ENCODE data around the gene RPL36.

DNA sequence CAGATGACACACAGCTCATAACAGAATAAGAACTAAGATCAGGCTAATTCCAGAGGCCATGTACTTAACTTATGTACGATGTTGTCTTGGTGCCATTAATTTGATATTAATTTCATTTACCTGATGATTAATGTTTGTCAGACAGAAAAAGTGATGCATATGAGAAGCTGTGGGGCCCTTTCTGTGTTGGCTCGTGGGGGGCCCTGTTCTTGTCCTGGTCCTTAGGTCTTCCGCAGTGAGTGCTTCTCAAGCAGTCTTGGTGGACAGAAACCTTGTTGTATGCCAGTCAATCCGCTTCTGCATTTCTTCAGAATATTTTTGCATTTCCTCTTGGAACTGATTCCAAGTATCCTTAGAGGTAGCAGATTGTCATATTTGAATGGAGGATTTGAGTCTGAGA lies 47.0 kb upstream of the RPL36 start:
- TF ChIP-seq, protein P1, sequence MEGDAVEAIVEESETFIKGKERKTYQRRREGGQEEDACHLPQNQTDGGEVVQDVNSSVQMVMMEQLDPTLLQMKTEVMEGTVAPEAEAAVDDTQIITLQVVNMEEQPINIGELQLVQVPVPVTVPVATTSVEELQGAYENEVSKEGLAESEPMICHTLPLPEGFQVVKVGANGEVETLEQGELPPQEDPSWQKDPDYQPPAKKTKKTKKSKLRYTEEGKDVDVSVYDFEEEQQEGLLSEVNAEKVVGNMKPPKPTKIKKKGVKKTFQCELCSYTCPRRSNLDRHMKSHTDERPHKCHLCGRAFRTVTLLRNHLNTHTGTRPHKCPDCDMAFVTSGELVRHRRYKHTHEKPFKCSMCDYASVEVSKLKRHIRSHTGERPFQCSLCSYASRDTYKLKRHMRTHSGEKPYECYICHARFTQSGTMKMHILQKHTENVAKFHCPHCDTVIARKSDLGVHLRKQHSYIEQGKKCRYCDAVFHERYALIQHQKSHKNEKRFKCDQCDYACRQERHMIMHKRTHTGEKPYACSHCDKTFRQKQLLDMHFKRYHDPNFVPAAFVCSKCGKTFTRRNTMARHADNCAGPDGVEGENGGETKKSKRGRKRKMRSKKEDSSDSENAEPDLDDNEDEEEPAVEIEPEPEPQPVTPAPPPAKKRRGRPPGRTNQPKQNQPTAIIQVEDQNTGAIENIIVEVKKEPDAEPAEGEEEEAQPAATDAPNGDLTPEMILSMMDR (IDR thresholded peaks at IDR 0.05): no peak
- TF ChIP-seq POLR2A (IDR thresholded peaks at IDR 0.05): no peak
- no peak for TF ChIP-seq POLR2AphosphoS5 (IDR thresholded peaks at IDR 0.05)
